Ectodermal cell (in vitro differentiated cells): ENCODE data around the gene MARK2.

Experiments
- H3K27ac ChIP-seq: 2 replicates; pipeline ENCODE4 v1.7.0; 2013; ENCODE audit warnings: mild to moderate bottlenecking, low read depth, low read length; ENCODE audit not compliant: insufficient read depth, poor library complexity, severe bottlenecking
- H3K27me3 ChIP-seq: 2 replicates; pipeline ENCODE4 v1.7.0; 2013; ENCODE audit warnings: mild to moderate bottlenecking, low read length; ENCODE audit not compliant: insufficient read depth, control insufficient read depth, poor library complexity, severe bottlenecking
- H3K36me3 ChIP-seq: one replicate; pipeline ENCODE4 v1.7.0; 2013; ENCODE audit warnings: low read length; ENCODE audit not compliant: control insufficient read depth, insufficient read depth
- H3K4me1 ChIP-seq: one replicate; pipeline ENCODE4 v1.7.0; 2013; ENCODE audit warnings: low read length; ENCODE audit not compliant: control insufficient read depth, insufficient read depth
- H3K4me3 ChIP-seq: 2 replicates; pipeline ENCODE4 v1.7.0; 2013; ENCODE audit warnings: low read depth, low read length, control low read depth; ENCODE audit not compliant: insufficient read depth
- H3K9me3 ChIP-seq: 2 replicates; pipeline ENCODE4 v1.7.0; 2013; ENCODE audit warnings: mild to moderate bottlenecking, low read length, moderate library complexity; ENCODE audit not compliant: control insufficient read depth
- WGBS, 2 experiments: methylation state at CpG; one replicate each; pipeline ENCODE4 v1.1.7; 2013; ENCODE audit warnings: missing lambda C conversion rate in 2 of 2; 5-methylcytosine and 5-hydroxymethylcytosine counted together

Gene MARK2

DNA sequence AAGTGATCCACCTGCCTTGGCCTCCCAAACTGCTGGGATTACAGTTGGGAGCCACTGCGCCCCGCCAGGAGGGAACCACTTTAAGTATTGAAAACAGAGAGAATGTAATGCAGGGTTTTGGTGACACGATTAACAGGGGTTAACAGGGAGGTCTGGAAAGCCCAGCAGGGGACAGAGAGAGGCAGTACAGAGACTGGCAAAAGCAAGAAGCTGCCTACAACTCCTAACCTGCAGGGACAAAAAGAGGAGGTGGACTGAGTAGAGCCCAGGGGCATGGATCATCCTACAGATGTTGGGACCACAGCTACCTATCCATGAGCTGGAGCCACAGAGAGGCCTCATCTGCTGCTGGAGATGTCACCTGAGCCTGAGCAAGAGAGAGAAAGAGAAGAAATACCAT, 27.4 kb upstream of the MARK2 start:
- Histone ChIP-seq H3K27me3 (no peaks in the 10 kb centered on the region), H3K4me3 (no peak overlapping the region), H3K36me3 (peaks cover 7% of the 10 kb centered on the region), H3K9me3 (no peaks in the 10 kb centered on the region), H3K4me1 (peaks cover 20% of the 10 kb centered on the region), H3K27ac (no peak overlapping the region)
- 56 to 67% methylated on average over 3 of the region's 3 CpGs for WGBS, 2 experiments

DNA sequence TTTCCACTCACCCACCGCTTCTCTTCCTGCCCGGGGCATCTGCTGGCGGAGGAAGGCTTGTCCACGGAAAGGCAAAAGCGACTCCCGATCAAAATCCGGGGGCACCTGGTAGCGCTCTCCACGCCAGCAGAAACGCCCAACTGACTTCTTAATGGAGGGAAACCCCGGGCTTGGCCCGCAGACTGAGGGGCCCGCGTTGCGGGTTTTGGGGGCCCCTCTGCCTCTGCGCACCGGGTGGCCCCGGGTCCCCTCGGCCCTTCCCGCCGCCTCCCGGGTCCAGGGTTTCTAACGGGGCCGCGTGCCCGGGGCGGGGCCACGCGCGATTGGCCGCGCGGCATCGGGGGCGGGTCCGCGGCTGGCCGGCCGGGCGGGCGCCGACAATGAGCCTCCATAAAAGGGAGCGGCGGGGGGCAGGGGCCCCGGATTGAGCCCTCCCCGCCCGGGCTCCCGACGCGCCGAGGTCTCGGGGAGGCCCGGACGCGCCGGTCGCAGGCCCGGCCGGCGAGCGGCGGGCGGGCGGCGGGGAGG, 25.8 kb upstream of the MARK2 start, which contains the start of gene SPINDOC:
Gene SPINDOC, plus strand, starts transcription at position 422 of the 528 bp plus-strand sequence. CDS start 231 bp downstream, outside the sequence.
- WGBS, 2 experiments, result 0 to 1% methylated on average over 65 of the region's 65 CpGs
- Histone ChIP-seq H3K4me1 (peaks cover 20% of the 10 kb centered on the region), H3K9me3 (no peaks in the 10 kb centered on the region), H3K4me3 (peak within 1 kb of the TSS; percentile 98), H3K27me3 (no peaks in the 10 kb centered on the region), H3K36me3 (peaks cover 20% of the 10 kb centered on the region), H3K27ac (peak within 1 kb of the TSS; percentile 38)

DNA sequence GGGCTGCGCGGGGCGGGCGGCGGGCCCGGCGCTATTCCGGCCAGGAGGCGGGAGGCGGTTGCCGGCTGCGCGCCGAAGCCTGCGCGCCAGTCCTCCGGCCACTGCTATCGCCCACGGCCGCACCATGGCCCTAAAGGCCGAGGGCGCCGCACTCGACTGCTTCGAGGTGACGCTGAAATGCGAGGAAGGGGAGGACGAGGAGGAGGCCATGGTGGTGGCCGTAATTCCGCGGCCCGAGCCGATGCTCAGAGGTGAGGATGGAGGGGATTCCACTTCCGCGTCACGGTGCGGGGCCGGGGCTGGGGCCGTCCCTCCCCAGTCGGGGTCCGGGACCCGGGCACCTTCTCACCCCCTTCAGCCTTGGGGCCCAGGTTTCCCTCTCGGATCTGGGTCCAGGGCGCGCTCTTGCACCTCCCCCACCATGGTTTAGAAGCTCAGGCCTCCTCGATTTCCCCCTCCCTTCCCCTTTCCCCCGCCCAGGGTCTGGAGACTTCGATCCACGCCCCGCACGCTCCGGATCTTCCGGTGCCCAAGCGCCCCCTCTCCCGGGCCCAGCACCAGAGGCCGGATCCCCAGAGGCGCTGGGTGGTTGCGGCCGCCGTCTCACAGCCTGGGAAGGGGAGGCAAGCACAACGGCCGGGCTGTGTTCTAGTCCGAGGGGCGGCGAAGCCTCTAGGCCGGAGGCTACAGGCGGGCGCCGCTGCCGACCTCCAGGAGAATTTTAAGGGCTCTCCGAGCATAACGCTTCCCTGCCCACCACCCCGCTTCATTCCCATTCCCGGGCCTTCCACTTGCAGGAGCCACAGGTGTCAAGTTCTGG, 25.1 kb upstream of the MARK2 start:
- Histone ChIP-seq H3K27ac (peak overlapping the region; percentile 38), H3K27me3 (no peaks in the 10 kb centered on the region), H3K4me1 (peaks cover 20% of the 10 kb centered on the region), H3K9me3 (no peaks in the 10 kb centered on the region), H3K4me3 (peak overlapping the region; percentile 98), H3K36me3 (peaks cover 26% of the 10 kb centered on the region)
- WGBS, 2 experiments, result 0% methylated on average over 74 of the region's 74 CpGs

DNA sequence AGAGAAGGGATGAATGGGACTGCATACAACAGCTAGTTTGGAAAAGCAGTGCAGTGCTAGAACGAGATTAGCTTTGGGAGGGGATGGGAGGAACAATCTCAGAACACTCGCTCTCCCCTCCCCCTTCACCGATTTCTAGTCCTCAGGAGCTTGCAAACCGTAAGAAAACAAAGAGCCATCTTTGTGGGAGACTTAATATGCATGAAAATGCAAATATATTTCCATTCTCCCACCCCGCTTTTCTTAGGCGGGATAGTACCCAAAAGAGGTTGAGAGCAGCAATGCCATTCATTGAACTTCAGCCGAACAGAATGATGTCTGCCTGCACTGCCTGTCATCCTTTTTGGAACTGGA, 24.6 kb upstream of the MARK2 start:
- H3K36me3 ChIP-seq, result peaks cover 31% of the 10 kb centered on the region
- H3K9me3 ChIP-seq, result no peaks in the 10 kb centered on the region
- WGBS, 2 experiments, result 4 to 6% methylated on average over 7 of the region's 7 CpGs
- H3K4me3 ChIP-seq, result peak overlapping the region; percentile 98
- H3K27me3 ChIP-seq, result no peaks in the 10 kb centered on the region
- H3K4me1 ChIP-seq, result peaks cover 20% of the 10 kb centered on the region
- H3K27ac ChIP-seq, result no peak overlapping the region

DNA sequence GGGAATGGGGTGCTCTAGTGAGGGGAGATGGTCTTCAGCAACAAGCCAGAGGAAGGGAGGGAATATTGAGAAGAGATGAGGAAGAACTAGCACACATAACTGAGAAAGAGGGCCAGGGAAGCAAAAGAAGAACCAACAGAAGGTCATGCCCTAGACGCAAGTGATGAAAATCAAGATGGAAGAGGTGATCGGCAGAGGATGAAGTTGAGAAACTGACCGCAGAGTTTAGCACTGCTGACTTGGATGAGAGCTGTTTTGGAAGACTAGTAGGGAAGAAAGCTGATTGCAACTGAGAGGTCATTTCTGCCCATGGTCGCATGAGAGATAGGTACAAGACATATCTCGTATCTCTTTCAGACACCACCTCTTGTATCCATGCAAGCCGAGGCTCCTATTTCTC, 22.7 kb upstream of the MARK2 start:
- no peak overlapping the region for H3K4me3 ChIP-seq
- no peaks in the 10 kb centered on the region for H3K27me3 ChIP-seq
- 95 to 96% methylated on average over 6 of the region's 6 CpGs for WGBS, 2 experiments
- peaks cover 45% of the 10 kb centered on the region for H3K36me3 ChIP-seq
- peaks cover 19% of the 10 kb centered on the region for H3K4me1 ChIP-seq
- H3K9me3 ChIP-seq, result no peaks in the 10 kb centered on the region
- no peak overlapping the region for H3K27ac ChIP-seq

DNA sequence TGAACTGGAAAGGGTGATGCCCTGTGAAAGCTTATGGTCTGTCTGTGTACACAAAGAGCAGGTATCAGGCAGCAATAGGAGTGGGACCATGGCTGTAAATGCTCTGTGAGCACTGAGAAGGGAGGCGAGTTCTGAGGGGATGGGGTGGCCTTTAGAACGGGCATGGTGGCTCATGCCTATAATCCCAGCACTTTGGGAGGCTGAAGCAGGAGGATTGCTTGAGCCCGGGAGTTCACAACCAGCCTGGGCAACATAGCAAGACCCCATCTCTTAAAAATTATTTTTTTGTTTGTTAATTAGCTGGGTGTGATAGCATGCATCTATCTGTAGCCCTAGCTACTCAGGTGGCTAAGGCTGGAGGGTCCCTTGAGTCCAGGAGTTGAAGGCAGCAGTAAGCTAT, 22.2 kb upstream of the MARK2 start:
- Histone ChIP-seq H3K4me1 (peaks cover 15% of the 10 kb centered on the region), H3K9me3 (no peaks in the 10 kb centered on the region), H3K27ac (no peak overlapping the region), H3K4me3 (no peak overlapping the region), H3K27me3 (no peaks in the 10 kb centered on the region), H3K36me3 (peaks cover 50% of the 10 kb centered on the region)
- 92 to 96% methylated on average over 3 of the region's 3 CpGs for WGBS, 2 experiments

GRCh38 chr11:63817758-63818498, 21.0 kb upstream of the MARK2 start:
- 94 to 96% methylated on average over 27 of the region's 27 CpGs for WGBS, 2 experiments
- H3K27ac ChIP-seq, result no peak overlapping the region
- no peaks in the 10 kb centered on the region for H3K27me3 ChIP-seq
- H3K4me1 ChIP-seq, result peaks cover 11% of the 10 kb centered on the region
- H3K4me3 ChIP-seq, result no peak overlapping the region
- peaks cover 62% of the 10 kb centered on the region for H3K36me3 ChIP-seq
- no peaks in the 10 kb centered on the region for H3K9me3 ChIP-seq

DNA sequence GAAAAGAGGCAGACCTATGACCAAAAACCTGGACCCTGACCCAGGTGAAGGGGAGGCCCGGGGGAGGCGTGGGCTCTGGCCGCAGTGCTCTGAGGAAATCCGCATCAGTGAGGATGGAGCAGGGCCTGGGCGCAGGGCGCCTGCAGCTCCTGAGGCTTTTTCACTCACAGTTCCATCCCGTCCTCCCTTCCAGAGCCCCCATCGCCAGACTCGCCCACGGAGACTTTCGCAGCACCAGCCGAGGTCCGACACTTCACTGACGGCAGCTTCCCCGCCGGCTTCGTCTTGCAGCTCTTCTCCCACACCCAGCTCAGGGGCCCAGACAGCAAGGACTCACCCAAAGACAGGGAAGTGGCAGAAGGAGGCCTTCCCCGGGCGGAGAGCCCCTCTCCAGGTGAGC, 20.3 kb upstream of the MARK2 start:
- 96 to 97% methylated on average over 19 of the region's 19 CpGs for WGBS, 2 experiments
- Histone ChIP-seq H3K36me3 (peaks cover 67% of the 10 kb centered on the region), H3K4me3 (no peak overlapping the region), H3K27me3 (no peaks in the 10 kb centered on the region), H3K27ac (no peak overlapping the region), H3K4me1 (peaks cover 11% of the 10 kb centered on the region), H3K9me3 (no peaks in the 10 kb centered on the region)

DNA sequence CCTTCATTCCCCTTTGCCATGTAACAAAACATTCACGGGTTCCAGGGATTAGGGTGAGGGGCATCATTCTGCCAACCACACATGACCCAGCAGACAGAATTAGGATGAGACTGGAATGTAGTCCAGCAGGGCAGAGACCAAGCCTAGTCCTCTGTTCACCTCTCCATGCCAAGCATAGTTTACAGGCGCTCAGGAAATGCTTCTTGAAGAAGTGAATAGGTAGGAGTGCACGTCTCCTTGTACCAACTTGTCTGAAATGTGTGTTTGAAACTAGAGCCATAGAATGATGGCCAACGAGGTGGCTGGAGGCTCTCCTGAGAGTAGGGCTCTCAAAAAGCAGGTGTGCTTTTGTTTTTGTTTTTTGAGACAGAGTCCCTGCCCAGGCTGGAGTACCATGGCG, 17.5 kb upstream of the MARK2 start:
- WGBS, 2 experiments, result 96 to 97% methylated on average over 5 of the region's 5 CpGs
- H3K4me3 ChIP-seq, result no peak overlapping the region
- H3K9me3 ChIP-seq, result no peaks in the 10 kb centered on the region
- no peak overlapping the region for H3K27ac ChIP-seq
- peaks cover 72% of the 10 kb centered on the region for H3K36me3 ChIP-seq
- H3K27me3 ChIP-seq, result no peaks in the 10 kb centered on the region
- H3K4me1 ChIP-seq, result no peaks in the 10 kb centered on the region

GRCh38 chr11:63826471-63827190, 12.3 kb upstream of the MARK2 start:
- Histone ChIP-seq H3K36me3 (peaks cover 29% of the 10 kb centered on the region), H3K9me3 (no peaks in the 10 kb centered on the region), H3K27me3 (no peaks in the 10 kb centered on the region), H3K27ac (no peak overlapping the region), H3K4me3 (no peak overlapping the region), H3K4me1 (no peaks in the 10 kb centered on the region)
- 92 to 94% methylated on average over 17 of the region's 17 CpGs for WGBS, 2 experiments
